ENCODE results near the gene MMS22L. TPM values are rescaled to one million over a fixed set of nuclear protein-coding genes. Genes with fewer than 3 reads are reported as not detected.

MMS22L gene
- polyA plus RNA-seq, 1 experiment, result 4.3 TPM

- Histone ChIP-seq H3K27me3 (ENCODE audit: control insufficient read depth, insufficient read depth, low read length) (no peaks in the 10 kb centered on the region), H3K36me3 (ENCODE audit: control insufficient read depth, insufficient read depth, low read length) (no peaks in the 10 kb centered on the region), H3K4me3 (ENCODE audit: low read depth, low read length) (no peak overlapping the region)
- ChIA-PET POLR2A (no interaction called here), CTCF (no interaction called here)
- no peak for DNase-seq (ENCODE audit: low read depth)
- no peak for TF ChIP-seq CTCF (IDR thresholded peaks at IDR 0.05; ENCODE audit: insufficient read depth, low read depth, low read length)
Observed at GRCh38 chr6:97293198-97293696, 10.2 kb upstream of the MMS22L start.

GRCh38 chr6:97292671-97293070 lies 9.7 kb upstream of the MMS22L start:
- H3K36me3 ChIP-seq (ENCODE audit: control insufficient read depth, insufficient read depth, low read length), result no peaks in the 10 kb centered on the region
- CTCF ChIA-PET, result no interaction called here
- POLR2A ChIA-PET, result no interaction called here
- DNase-seq (ENCODE audit: low read depth), result no peak
- no peak overlapping the region for H3K4me3 ChIP-seq (ENCODE audit: low read depth, low read length)
- no peak for TF ChIP-seq CTCF (IDR thresholded peaks at IDR 0.05; ENCODE audit: insufficient read depth, low read depth, low read length)
- H3K27me3 ChIP-seq (ENCODE audit: control insufficient read depth, insufficient read depth, low read length), result no peaks in the 10 kb centered on the region

GRCh38 chr6:97291896-97292295 lies 8.9 kb upstream of the MMS22L start:
- TF ChIP-seq CTCF (IDR thresholded peaks at IDR 0.05; ENCODE audit: insufficient read depth, low read depth, low read length), result no peak
- H3K27me3 ChIP-seq (ENCODE audit: control insufficient read depth, insufficient read depth, low read length), result no peaks in the 10 kb centered on the region
- no peak overlapping the region for H3K4me3 ChIP-seq (ENCODE audit: low read depth, low read length)
- DNase-seq (ENCODE audit: low read depth), result no peak
- CTCF ChIA-PET, result no interaction called here
- POLR2A ChIA-PET, result no interaction called here
- H3K36me3 ChIP-seq (ENCODE audit: control insufficient read depth, insufficient read depth, low read length), result no peaks in the 10 kb centered on the region

- POLR2A ChIA-PET, result no interaction called here
- DNase-seq (ENCODE audit: low read depth), result no peak
Observed at GRCh38 chr6:97289332-97289731, 6.3 kb upstream of the MMS22L start.

GRCh38 chr6:97288188-97288587 lies 5.2 kb upstream of the MMS22L start:
- H3K27me3 ChIP-seq (ENCODE audit: control insufficient read depth, insufficient read depth, low read length), result no peaks in the 10 kb centered on the region
- ChIA-PET POLR2A (no interaction called here), CTCF (no interaction called here)
- DNase-seq (ENCODE audit: low read depth), result no peak
- no peaks in the 10 kb centered on the region for H3K36me3 ChIP-seq (ENCODE audit: control insufficient read depth, insufficient read depth, low read length)
- TF ChIP-seq CTCF (IDR thresholded peaks at IDR 0.05; ENCODE audit: insufficient read depth, low read depth, low read length), result no peak
- no peak overlapping the region for H3K4me3 ChIP-seq (ENCODE audit: low read depth, low read length)

More at GRCh38 chr6:97289332-97289731, 6.3 kb upstream of the MMS22L start:
- no peak overlapping the region for H3K4me3 ChIP-seq (ENCODE audit: low read depth, low read length)
- no peaks in the 10 kb centered on the region for H3K27me3 ChIP-seq (ENCODE audit: control insufficient read depth, insufficient read depth, low read length)
- no peak for TF ChIP-seq CTCF (IDR thresholded peaks at IDR 0.05; ENCODE audit: insufficient read depth, low read depth, low read length)
- CTCF ChIA-PET, result no interaction called here
- H3K36me3 ChIP-seq (ENCODE audit: control insufficient read depth, insufficient read depth, low read length), result no peaks in the 10 kb centered on the region

Data from BJ (cell line).